PC-3 (cell line): ENCODE measurements around the gene GGT5. TPM values are rescaled to one million over a fixed set of nuclear protein-coding genes. Genes with fewer than 3 reads are reported as not detected.
"Not testable (repeated sequence)": the region's sequence is repeated elsewhere in the genome, so short reads cannot be mapped to it uniquely, and the experiment has no call there.

ENCODE experiments used
- ATAC-seq: fragments of 200-7000 bp; cut with Tn5 transposase; 2 replicates; pipeline ENCODE4 v1.9.1; 2020; ENCODE audit warnings: mild to moderate bottlenecking, moderate library complexity
- Bru-seq: library from RNA; stranded (reverse); fragments of 400-500 nt; gene quantifications from one replicate; lab custom pipeline; 2021; lab: Mats Ljungman, UMichigan
- BruChase-seq, 2 experiments: library from RNA; stranded (reverse); fragments of 400-500 nt; gene quantifications; one replicate each; lab custom pipeline; 2021; lab: Mats Ljungman, UMichigan
- BruUV-seq: library from RNA; stranded (reverse); fragments of 400-500 nt; replicated peaks from 2 replicates; lab custom pipeline; 2021; lab: Mats Ljungman, UMichigan
- CTCF ChIA-PET: fragments of 300-600 bp; sonication (Branson Sonifier 250); formaldehyde crosslinking; loops from one replicate; lab custom pipeline; 2022; ENCODE audit warnings: antibody characterized with exemption; lab: Charles Lee
- POLR2A ChIA-PET: fragments of 300-600 bp; sonication (Branson Sonifier 250); formaldehyde crosslinking; loops from one replicate; lab custom pipeline; 2022; ENCODE audit warnings: antibody characterized with exemption; ENCODE audit not compliant: unreplicated experiment; lab: Charles Lee
- DNase-seq: peaks from one replicate; pipeline ENCODE4 v3.0.0-alpha.2; 2015
- H2AFZ ChIP-seq: fragments of 300-600 bp; sonication (generic); 2 replicates; pipeline ENCODE4 v1.6.0; 2016; ENCODE audit warnings: antibody characterized with exemption, low read length
- H3F3A ChIP-seq: fragments of 300-600 bp; sonication (generic); one replicate; pipeline ENCODE4 v1.6.0; 2017; ENCODE audit warnings: antibody characterized with exemption, low read length, control low read depth, mild to moderate bottlenecking; ENCODE audit not compliant: unreplicated experiment
- H3K27ac ChIP-seq: fragments of 300-600 bp; sonication (generic); 2 replicates; pipeline ENCODE4 v1.5.1; 2016; ENCODE audit warnings: mild to moderate bottlenecking, low read length
- H3K27me3 ChIP-seq: fragments of 300-600 bp; sonication (generic); 2 replicates; pipeline ENCODE4 v1.6.1; 2016; ENCODE audit warnings: low read length, mixed read lengths
- H3K36me3 ChIP-seq: fragments of 300-600 bp; sonication (generic); 2 replicates; pipeline ENCODE4 v1.6.1; 2016; ENCODE audit warnings: low read depth, mixed run types, low read length, mixed read lengths
- H3K4me1 ChIP-seq: fragments of 300-600 bp; sonication (generic); 2 replicates; pipeline ENCODE4 v1.5.1; 2016; ENCODE audit warnings: low read length; ENCODE audit not compliant: insufficient read depth
- H3K4me2 ChIP-seq: fragments of 300-600 bp; sonication (generic); 2 replicates; pipeline ENCODE4 v1.6.0; 2016; ENCODE audit warnings: low read length
- H3K4me3 ChIP-seq: fragments of 300-600 bp; sonication (generic); 2 replicates; pipeline ENCODE4 v1.5.1; 2016; ENCODE audit warnings: mild to moderate bottlenecking, low read length, mixed read lengths
- H3K79me2 ChIP-seq: fragments of 300-600 bp; sonication (generic); 2 replicates; pipeline ENCODE4 v1.6.1; 2017; ENCODE audit warnings: low read length, mixed read lengths
- H3K9ac ChIP-seq: fragments of 300-600 bp; sonication (generic); 2 replicates; pipeline ENCODE4 v1.6.0; 2016; ENCODE audit warnings: mild to moderate bottlenecking, low read length
- H3K9me2 ChIP-seq: fragments of 300-600 bp; sonication (generic); replicated peaks from 2 replicates; pipeline ENCODE4 v1.6.1; 2016; ENCODE audit warnings: mixed run types, low read length, mixed read lengths
- H3K9me3 ChIP-seq: fragments of 300-600 bp; sonication (generic); 2 replicates; pipeline ENCODE4 v1.6.1; 2016; ENCODE audit warnings: low read length, mixed read lengths
- H4K20me1 ChIP-seq: fragments of 300-600 bp; sonication (generic); 2 replicates; pipeline ENCODE4 v1.6.1; 2016; ENCODE audit warnings: low read length, mixed read lengths
- EZH2 ChIP-seq: fragments of 300-600 bp; sonication (generic); IDR thresholded peaks from one replicate; pipeline ENCODE4 v1.6.1; 2017; ENCODE audit warnings: antibody characterized with exemption, mild to moderate bottlenecking, low read length; ENCODE audit not compliant: unreplicated experiment
- EZH2phosphoT487 ChIP-seq: fragments of 300-600 bp; sonication (generic); IDR thresholded peaks from 2 replicates; pipeline ENCODE4 v1.6.1; 2018; ENCODE audit warnings: mild to moderate bottlenecking, antibody characterized with exemption, low read length, borderline replicate concordance
- intact Hi-C: fragments of 100-400 bp; cut with micrococcal nuclease; formaldehyde crosslinking; loops from 2 replicates; pipeline ENCODE4 v1.9.0; 2023
- long read RNA-seq: library from polyadenylated mRNA; unstranded; transcript quantifications from one replicate; pipeline ENCODE4 v2.0.0, GENCODE V29; 2021; ENCODE audit not compliant: unreplicated experiment
- total RNA-seq: library from RNA; depleted of rRNA; stranded (reverse); fragments of >200 nt; gene quantifications from 2 replicates; pipeline ENCODE4 v1.2.3, GENCODE V29; 2014; rRNA removed
- TF ChIP-seq, protein P1 (sequence below): fragments of 300-600 bp; sonication (generic); conservative IDR thresholded peaks from 2 replicates; pipeline ENCODE4 v1.5.1; 2017; ENCODE audit warnings: antibody characterized with exemption, low read depth, mild to moderate bottlenecking, low read length

Gene GGT5, protein sequence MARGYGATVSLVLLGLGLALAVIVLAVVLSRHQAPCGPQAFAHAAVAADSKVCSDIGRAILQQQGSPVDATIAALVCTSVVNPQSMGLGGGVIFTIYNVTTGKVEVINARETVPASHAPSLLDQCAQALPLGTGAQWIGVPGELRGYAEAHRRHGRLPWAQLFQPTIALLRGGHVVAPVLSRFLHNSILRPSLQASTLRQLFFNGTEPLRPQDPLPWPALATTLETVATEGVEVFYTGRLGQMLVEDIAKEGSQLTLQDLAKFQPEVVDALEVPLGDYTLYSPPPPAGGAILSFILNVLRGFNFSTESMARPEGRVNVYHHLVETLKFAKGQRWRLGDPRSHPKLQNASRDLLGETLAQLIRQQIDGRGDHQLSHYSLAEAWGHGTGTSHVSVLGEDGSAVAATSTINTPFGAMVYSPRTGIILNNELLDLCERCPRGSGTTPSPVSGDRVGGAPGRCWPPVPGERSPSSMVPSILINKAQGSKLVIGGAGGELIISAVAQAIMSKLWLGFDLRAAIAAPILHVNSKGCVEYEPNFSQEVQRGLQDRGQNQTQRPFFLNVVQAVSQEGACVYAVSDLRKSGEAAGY
- total RNA-seq (0.04 and 0.12 TPM in 2 replicates), Bru-seq, nascent RNA (percentile 6 among the genes with signal in this experiment), BruChase-seq, experiment 1, labeled RNA remaining after a 6-hour chase (percentile 3 among the genes with signal in this experiment), BruChase-seq, experiment 2, labeled RNA remaining after a 2-hour chase (percentile 3 among the genes with signal in this experiment)
- long read RNA-seq = 0 reads

DNA sequence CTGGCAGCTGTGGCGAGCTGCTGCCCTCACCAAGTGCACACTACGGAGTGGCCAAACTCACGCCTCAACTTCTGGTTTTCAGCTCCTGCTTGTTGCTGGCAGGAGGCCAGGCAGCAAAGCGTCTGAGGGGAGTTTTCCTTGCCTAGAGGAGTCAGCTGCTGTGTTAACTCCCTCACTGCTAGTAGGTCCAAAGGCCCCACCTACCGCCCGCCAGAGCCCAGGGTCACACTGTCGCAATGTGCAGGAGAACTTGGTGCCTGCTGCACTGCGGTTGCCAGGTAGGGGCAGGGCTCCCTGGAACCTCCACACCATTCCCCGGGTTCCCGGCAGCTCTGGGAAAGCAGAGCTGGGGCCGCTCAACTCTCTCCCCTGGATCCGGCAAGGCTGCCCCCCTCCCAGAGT, at the start of gene GGT5:
GGT5 (minus strand) TSS at position 53 of the 402 bp plus-strand sequence. CDS start 357 bp downstream, outside the sequence.
- POLR2A ChIA-PET, ATAC-seq, BruUV-seq, H3K4me1 ChIP-seq, H3F3A ChIP-seq, DNase-seq, CTCF ChIA-PET, H3K4me3 ChIP-seq, H3K9ac ChIP-seq, H2AFZ ChIP-seq, H4K20me1 ChIP-seq, H3K4me2 ChIP-seq, H3K36me3 ChIP-seq, H3K27me3 ChIP-seq, H3K27ac ChIP-seq, H3K9me2 ChIP-seq, H3K9me3 ChIP-seq, H3K79me2 ChIP-seq: not testable (repeated sequence)
- intact Hi-C loops = loop anchor here (5.0 kb wide), 1 partner anchor 38 kb away; no protein-coding TSS in a partner anchor

DNA sequence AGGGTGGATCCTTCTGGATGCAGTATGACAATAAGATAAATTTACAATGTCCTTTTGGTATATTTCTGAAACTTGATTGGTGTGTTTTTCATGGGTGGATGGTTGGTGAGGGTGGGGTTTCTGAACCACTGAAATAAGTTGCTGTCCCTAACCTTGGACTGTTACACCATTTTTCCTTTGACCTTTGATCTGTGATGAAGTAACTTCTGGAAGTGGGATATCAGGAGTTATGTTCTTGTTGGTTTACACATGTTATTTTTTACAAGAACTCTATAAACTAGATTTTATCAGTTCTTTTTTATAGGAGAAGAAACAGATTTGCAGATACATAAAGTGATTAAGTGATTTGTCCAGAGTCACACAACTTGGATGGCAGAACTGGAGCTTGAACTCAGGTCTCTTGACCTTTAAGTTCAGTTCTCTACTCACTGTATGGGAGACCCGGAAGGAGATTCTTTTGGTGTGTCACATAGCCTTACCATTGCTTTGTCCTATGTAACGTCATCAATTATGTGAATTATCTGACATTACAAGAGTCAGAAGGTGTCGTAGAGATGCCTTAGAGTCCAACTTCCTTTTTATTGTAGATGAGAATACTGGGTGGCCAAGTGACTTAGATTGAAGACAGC, 47.4 kb upstream of the GGT5 start:
- peaks cover 15% of the 10 kb centered on the region; the same call in 1 of the 2 replicates for H3K4me1 ChIP-seq
- H2AFZ ChIP-seq, H3K9me3 ChIP-seq, H3K9me2 ChIP-seq, H3K9ac ChIP-seq, H3K36me3 ChIP-seq, H3K27me3 ChIP-seq, intact Hi-C loops, BruUV-seq, CTCF ChIA-PET, H3K27ac ChIP-seq, H3K4me2 ChIP-seq, POLR2A ChIA-PET, ATAC-seq, H3F3A ChIP-seq, DNase-seq, H4K20me1 ChIP-seq, H3K4me3 ChIP-seq: not testable (repeated sequence)
- peaks cover 38% of the 10 kb centered on the region for H3K79me2 ChIP-seq

DNA sequence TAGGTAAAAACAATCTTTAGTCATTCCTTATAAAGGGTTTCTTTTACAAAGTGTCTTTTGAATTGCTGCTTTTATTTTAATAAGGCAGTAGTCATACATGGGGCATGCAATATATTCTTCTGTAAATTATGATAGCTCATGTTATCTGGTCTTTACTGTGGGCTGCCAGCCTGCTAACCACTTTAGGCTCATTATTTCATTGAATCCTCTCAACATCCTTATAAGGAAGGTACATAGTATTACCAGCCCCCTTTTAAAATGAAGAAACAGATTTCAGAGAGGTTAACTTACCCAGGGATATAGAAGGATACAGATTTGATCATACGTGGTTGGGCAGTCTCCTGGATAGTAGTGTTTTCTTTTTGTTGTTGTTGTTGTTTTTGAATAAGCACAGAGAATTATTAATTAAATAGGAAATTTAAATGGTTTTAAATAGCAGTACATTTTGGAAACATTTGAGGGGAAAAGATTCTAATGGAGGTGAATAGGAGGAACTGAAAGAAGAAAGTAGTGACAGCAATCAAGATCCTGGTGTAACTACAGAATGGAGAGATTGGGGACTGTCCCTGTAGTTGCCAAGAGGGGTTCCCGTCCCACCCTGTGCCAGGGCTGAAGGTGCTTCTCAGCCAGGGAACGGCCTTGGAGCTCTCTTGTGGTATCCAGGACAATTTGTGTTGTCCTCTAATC, 46.8 kb upstream of the GGT5 start:
- ChIA-PET POLR2A (no interaction called here), CTCF (no interaction called here)
- Histone ChIP-seq H2AFZ (no peak overlapping the region), H3K4me1 (peaks cover 15% of the 10 kb centered on the region; the same call in 1 of the 2 replicates), H3F3A (no peaks in the 10 kb centered on the region), H4K20me1 (peaks cover 5% of the 10 kb centered on the region; the same call in 1 of the 2 replicates), H3K9me3 (no peaks in the 10 kb centered on the region), H3K4me3 (no peak overlapping the region), H3K9ac (no peak overlapping the region), H3K4me2 (no peak overlapping the region), H3K27me3 (no peaks in the 10 kb centered on the region), H3K27ac (no peak overlapping the region), H3K9me2 (no peaks in the 10 kb centered on the region), H3K36me3 (no peaks in the 10 kb centered on the region), H3K79me2 (peaks cover 41% of the 10 kb centered on the region)
- ATAC-seq (no peak; the same call in 1 of the 2 replicates), DNase-seq (no peak)
- BruUV-seq = no TSS peak
- intact Hi-C loops = no loop called here
- no peak for TF ChIP-seq EZH2phosphoT487
- no peak for TF ChIP-seq EZH2
- TF ChIP-seq, protein P1, sequence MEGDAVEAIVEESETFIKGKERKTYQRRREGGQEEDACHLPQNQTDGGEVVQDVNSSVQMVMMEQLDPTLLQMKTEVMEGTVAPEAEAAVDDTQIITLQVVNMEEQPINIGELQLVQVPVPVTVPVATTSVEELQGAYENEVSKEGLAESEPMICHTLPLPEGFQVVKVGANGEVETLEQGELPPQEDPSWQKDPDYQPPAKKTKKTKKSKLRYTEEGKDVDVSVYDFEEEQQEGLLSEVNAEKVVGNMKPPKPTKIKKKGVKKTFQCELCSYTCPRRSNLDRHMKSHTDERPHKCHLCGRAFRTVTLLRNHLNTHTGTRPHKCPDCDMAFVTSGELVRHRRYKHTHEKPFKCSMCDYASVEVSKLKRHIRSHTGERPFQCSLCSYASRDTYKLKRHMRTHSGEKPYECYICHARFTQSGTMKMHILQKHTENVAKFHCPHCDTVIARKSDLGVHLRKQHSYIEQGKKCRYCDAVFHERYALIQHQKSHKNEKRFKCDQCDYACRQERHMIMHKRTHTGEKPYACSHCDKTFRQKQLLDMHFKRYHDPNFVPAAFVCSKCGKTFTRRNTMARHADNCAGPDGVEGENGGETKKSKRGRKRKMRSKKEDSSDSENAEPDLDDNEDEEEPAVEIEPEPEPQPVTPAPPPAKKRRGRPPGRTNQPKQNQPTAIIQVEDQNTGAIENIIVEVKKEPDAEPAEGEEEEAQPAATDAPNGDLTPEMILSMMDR = no peak
